Trophoblast cell (in vitro differentiated cells and primary cell): ENCODE data around the gene ATG12.
"Not testable (repeated sequence)": the region's sequence is repeated elsewhere in the genome, so short reads cannot be mapped to it uniquely, and the experiment has no call there.

ENCODE experiments used
- DNase-seq, 2 donors: peaks; one replicate each; pipeline ENCODE4 v3.0.0-alpha.2; 2016
- H2AFZ ChIP-seq: 2 replicates; pipeline ENCODE4 v1.6.1; 2013; ENCODE audit warnings: low read length, moderate library complexity, mild to moderate bottlenecking; ENCODE audit not compliant: insufficient read depth, poor library complexity
- H2AK5ac ChIP-seq: 2 replicates; pipeline ENCODE4 v1.6.1; 2013; ENCODE audit warnings: mild to moderate bottlenecking, low read length
- H2BK120ac ChIP-seq: 2 replicates; pipeline ENCODE4 v1.6.1; 2013; ENCODE audit warnings: low read length, mild to moderate bottlenecking, moderate library complexity; ENCODE audit not compliant: insufficient read depth, poor library complexity
- H2BK12ac ChIP-seq: 2 replicates; pipeline ENCODE4 v1.6.1; 2013; ENCODE audit warnings: mild to moderate bottlenecking, low read length, moderate library complexity
- H2BK5ac ChIP-seq: 2 replicates; pipeline ENCODE4 v1.6.1; 2013; ENCODE audit warnings: low read length, low read depth, moderate library complexity, mild to moderate bottlenecking; ENCODE audit not compliant: poor library complexity
- H3K14ac ChIP-seq: 2 replicates; pipeline ENCODE4 v1.6.1; 2013; ENCODE audit warnings: mild to moderate bottlenecking, low read length
- H3K18ac ChIP-seq: 2 replicates; pipeline ENCODE4 v1.6.1; 2013; ENCODE audit warnings: mild to moderate bottlenecking, low read length
- H3K23ac ChIP-seq: 2 replicates; pipeline ENCODE4 v1.6.1; 2013; ENCODE audit warnings: low read length
- H3K27ac ChIP-seq: 2 replicates; pipeline ENCODE4 v1.5.1; 2013; ENCODE audit warnings: low read depth, mild to moderate bottlenecking, inconsistent platforms, low read length, moderate library complexity
- H3K27me3 ChIP-seq: 2 replicates; pipeline ENCODE4 v1.6.1; 2013; ENCODE audit warnings: inconsistent platforms, mild to moderate bottlenecking, low read length, moderate library complexity; ENCODE audit not compliant: insufficient read depth
- H3K36me3 ChIP-seq, 2 experiments: 1 replicate in 1 of 2; 2 replicates in 1 of 2; pipeline ENCODE4 v1.6.1; 2013; ENCODE audit warnings: low read length in 2 of 2, mild to moderate bottlenecking in 2 of 2, moderate library complexity in 1 of 2; ENCODE audit not compliant: insufficient read depth in 2 of 2, control insufficient read depth in 1 of 2
- H3K4ac ChIP-seq: 2 replicates; pipeline ENCODE4 v1.6.1; 2013; ENCODE audit warnings: low read depth, mild to moderate bottlenecking, low read length, moderate library complexity
- H3K4me1 ChIP-seq, 2 experiments: 1 replicate in 1 of 2; 2 replicates in 1 of 2; pipeline ENCODE4 v1.6.1; 2013; ENCODE audit warnings: low read length in 2 of 2, mild to moderate bottlenecking in 2 of 2, moderate library complexity in 1 of 2; ENCODE audit not compliant: insufficient read depth in 2 of 2, control insufficient read depth in 1 of 2
- H3K4me2 ChIP-seq: 2 replicates; pipeline ENCODE4 v1.6.1; 2013; ENCODE audit warnings: inconsistent platforms, mild to moderate bottlenecking, low read length, moderate library complexity
- H3K4me3 ChIP-seq: 2 replicates; pipeline ENCODE4 v1.5.1; 2013; ENCODE audit warnings: mild to moderate bottlenecking, low read depth, low read length, inconsistent platforms
- H3K79me1 ChIP-seq: one replicate; pipeline ENCODE4 v1.6.1; 2013; ENCODE audit warnings: low read length
- H3K79me2 ChIP-seq: 2 replicates; pipeline ENCODE4 v1.6.1; 2013; ENCODE audit warnings: low read length, mild to moderate bottlenecking; ENCODE audit not compliant: control insufficient read depth, insufficient read depth, poor library complexity
- H3K9ac ChIP-seq: 2 replicates; pipeline ENCODE4 v1.6.1; 2013; ENCODE audit warnings: mild to moderate bottlenecking, low read length
- H3K9me3 ChIP-seq: 2 replicates; pipeline ENCODE4 v1.6.1; 2013; ENCODE audit warnings: low read depth, mild to moderate bottlenecking, control low read depth, inconsistent platforms, low read length; ENCODE audit not compliant: insufficient read depth
- H4K12ac ChIP-seq: 2 replicates; pipeline ENCODE4 v1.6.1; 2013; ENCODE audit warnings: low read depth, mild to moderate bottlenecking, low read length, moderate library complexity
- H4K8ac ChIP-seq: 2 replicates; pipeline ENCODE4 v1.6.1; 2013; ENCODE audit warnings: low read depth, mild to moderate bottlenecking, low read length, moderate library complexity
- H4K91ac ChIP-seq: one replicate; pipeline ENCODE4 v1.6.1; 2013; ENCODE audit warnings: low read depth, mild to moderate bottlenecking, low read length, moderate library complexity
- WGBS: extraction: QIAGEN DNeasy Blood & Tissue Kit; methylation state at CpG from one replicate; pipeline ENCODE4 v1.1.7; 2013; ENCODE audit warnings: missing lambda C conversion rate; ENCODE audit not compliant: insufficient read length, insufficient coverage; ENCODE audit errors: extremely low coverage; 5-methylcytosine and 5-hydroxymethylcytosine counted together

Gene ATG12

GRCh38 chr5:115809946-115810345 is 31.4 kb downstream of the ATG12 start:
- H3K36me3 ChIP-seq, result no peaks in the 10 kb centered on the region
- H3K4me3 ChIP-seq, result no peak overlapping the region
- WGBS, result no CpG with 5 or more reads among the region's 2 CpGs
- H4K8ac ChIP-seq, result no peak overlapping the region
- no peak overlapping the region for H2BK120ac ChIP-seq
- no peak overlapping the region for H2AFZ ChIP-seq
- H3K4me2 ChIP-seq, result no peak overlapping the region
- H4K12ac ChIP-seq, result no peak overlapping the region
- no peaks in the 10 kb centered on the region for H3K79me2 ChIP-seq
- H3K4me1 ChIP-seq, result peaks cover 3 to 9% of the 10 kb centered on the region in 2 experiments
- H3K14ac ChIP-seq, result no peak overlapping the region
- H3K18ac ChIP-seq, result no peak overlapping the region
- DNase-seq, result no peak
- H3K27me3 ChIP-seq, result no peaks in the 10 kb centered on the region
- H3K4ac ChIP-seq, result no peak overlapping the region
- H3K79me1 ChIP-seq, result peaks cover 1% of the 10 kb centered on the region
- no peaks in the 10 kb centered on the region for H3K9me3 ChIP-seq
- H4K91ac ChIP-seq, result no peak overlapping the region
- H2BK12ac ChIP-seq, result no peak overlapping the region
- H3K23ac ChIP-seq, result no peak overlapping the region
- H2BK5ac ChIP-seq, result no peak overlapping the region
- no peak overlapping the region for H2AK5ac ChIP-seq
- no peak overlapping the region for H3K27ac ChIP-seq
- no peak overlapping the region for H3K9ac ChIP-seq

DNA sequence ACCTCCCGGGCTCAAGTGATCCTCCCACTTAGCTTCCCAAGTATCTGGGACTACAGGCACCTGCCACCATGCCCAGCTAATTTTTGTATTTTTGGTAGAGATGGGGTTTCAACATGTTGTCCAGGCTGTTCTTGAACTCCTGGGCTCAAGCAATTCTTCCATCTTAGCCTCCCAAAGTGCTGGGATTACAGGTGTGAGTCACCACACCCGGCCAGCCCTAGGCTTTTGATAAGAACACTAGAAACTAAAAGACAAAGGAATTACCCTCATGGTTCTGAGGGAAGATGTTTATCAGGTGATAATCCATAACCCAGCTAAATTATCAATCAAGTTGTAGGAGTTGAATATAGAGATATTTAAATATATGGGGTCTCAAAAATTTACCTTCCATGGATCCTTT is 33.3 kb downstream of the ATG12 start:
- Histone ChIP-seq H2BK120ac (peak overlapping the region; percentile 51), H4K91ac (peak overlapping the region; percentile 85), H3K14ac (peak overlapping the region; percentile 44), H4K8ac (peak overlapping the region; percentile 38), H3K18ac (peak overlapping the region; percentile 86), H3K27ac (peak overlapping the region; percentile 54), H2BK12ac (peak overlapping the region; percentile 92), H3K4ac (peak overlapping the region; percentile 55), H2BK5ac (peak overlapping the region; percentile 68)
- H3K4me2 ChIP-seq, H3K9me3 ChIP-seq, H3K36me3 ChIP-seq, H4K12ac ChIP-seq, H3K79me2 ChIP-seq, H3K4me3 ChIP-seq, H3K79me1 ChIP-seq, H3K4me1 ChIP-seq, H3K9ac ChIP-seq, H2AFZ ChIP-seq, H3K23ac ChIP-seq, H2AK5ac ChIP-seq, H3K27me3 ChIP-seq: not testable (repeated sequence)
- no CpG with 5 or more reads among the region's 2 CpGs for WGBS
- DNase-seq, result peak; percentile 56 to 66

DNA sequence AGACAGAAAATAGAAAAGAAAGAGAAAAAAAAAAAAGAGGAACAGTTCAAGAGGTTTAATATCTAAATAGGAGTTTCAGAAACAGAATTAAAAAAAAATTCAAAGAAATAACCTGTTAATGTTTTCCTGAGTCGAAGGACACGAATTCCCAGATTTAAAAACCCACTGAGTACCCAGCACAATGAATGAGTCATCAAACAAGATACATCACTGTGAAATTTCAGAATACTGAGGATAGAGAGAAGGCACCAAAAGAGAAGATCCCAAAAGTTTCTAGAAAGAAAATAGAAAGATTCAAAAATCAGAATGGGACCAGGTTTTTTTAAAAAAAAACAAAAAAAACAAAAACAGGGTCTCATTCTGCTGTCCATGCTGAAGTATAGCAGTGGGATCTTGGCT is 33.7 kb downstream of the ATG12 start:
- Histone ChIP-seq H3K14ac (no peak overlapping the region), H2BK5ac (peak overlapping the region; percentile 68), H4K8ac (peak overlapping the region; percentile 38), H3K36me3 (no peaks in the 10 kb centered on the region), H3K9me3 (no peaks in the 10 kb centered on the region), H3K79me2 (no peaks in the 10 kb centered on the region), H3K18ac (peak overlapping the region; percentile 86), H3K27ac (no peak overlapping the region), H3K4ac (peak overlapping the region; percentile 55), H2BK120ac (no peak overlapping the region), H4K91ac (peak overlapping the region; percentile 85), H3K23ac (no peak overlapping the region), H3K4me3 (no peak overlapping the region), H4K12ac (no peak overlapping the region), H2BK12ac (peak overlapping the region; percentile 92), H3K79me1 (peaks cover 1% of the 10 kb centered on the region), H3K4me2 (no peak overlapping the region), H3K27me3 (no peaks in the 10 kb centered on the region), H3K4me1 (peaks cover 3 to 9% of the 10 kb centered on the region in 2 experiments), H2AK5ac (no peak overlapping the region), H3K9ac (no peak overlapping the region), H2AFZ (no peak overlapping the region)
- DNase-seq, result peak in 1 of 2 donors; percentile 27
- WGBS, result no CpG with 5 or more reads among the region's 2 CpGs

DNA sequence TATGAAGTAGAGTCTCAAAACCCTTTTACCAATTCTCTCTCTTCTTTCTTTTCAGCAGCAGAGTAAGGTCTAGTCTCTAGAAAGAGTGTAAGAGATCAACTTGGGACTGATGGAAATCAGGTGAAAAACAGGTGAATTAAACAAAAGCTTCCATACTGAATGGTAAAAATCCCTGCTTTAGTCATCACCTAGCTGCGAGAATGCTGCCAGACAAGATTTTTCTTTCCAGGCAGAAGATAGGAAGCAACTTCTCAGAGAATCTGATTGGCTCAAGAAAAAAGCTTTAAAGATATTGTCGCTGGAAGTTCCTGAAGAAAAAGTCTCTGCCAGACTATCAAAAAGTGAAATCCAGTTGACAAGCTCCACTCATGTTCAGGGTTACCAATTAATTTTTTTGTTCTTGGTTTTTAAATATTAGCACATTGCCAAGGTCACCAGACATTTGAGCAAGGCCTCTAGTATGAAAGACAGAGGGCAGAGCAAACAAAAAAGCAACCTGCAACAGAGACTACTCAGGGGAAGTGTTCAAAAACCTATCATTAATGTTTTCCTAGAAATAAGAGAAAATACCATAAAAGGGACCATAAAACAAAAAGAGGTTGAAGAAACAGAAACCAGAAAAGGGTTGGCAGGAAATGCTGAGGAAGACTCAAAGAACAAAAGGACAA is 34.2 kb downstream of the ATG12 start:
- Histone ChIP-seq H3K27me3 (no peaks in the 10 kb centered on the region), H3K18ac (no peak overlapping the region), H2BK5ac (no peak overlapping the region), H4K91ac (peak overlapping the region; percentile 14), H4K12ac (no peak overlapping the region), H3K27ac (peak overlapping the region; percentile 82), H3K9me3 (no peaks in the 10 kb centered on the region), H3K14ac (no peak overlapping the region), H3K4ac (no peak overlapping the region), H3K79me2 (no peaks in the 10 kb centered on the region), H2BK120ac (no peak overlapping the region), H2BK12ac (no peak overlapping the region), H3K4me3 (no peak overlapping the region), H3K79me1 (peaks cover 5% of the 10 kb centered on the region), H3K4me1 (peaks cover 3 to 12% of the 10 kb centered on the region in 2 experiments), H4K8ac (no peak overlapping the region), H3K9ac (no peak overlapping the region), H2AFZ (no peak overlapping the region), H3K36me3 (no peaks in the 10 kb centered on the region), H3K4me2 (peak overlapping the region; percentile 56), H2AK5ac (no peak overlapping the region), H3K23ac (no peak overlapping the region)
- peak; percentile 72 to 88 for DNase-seq
- WGBS, result no CpG with 5 or more reads among the region's 2 CpGs
